GM21619 (cell line): ENCODE measurements around the gene PRCD.

Experiments
- ATAC-seq: cut with Tn5 transposase; IDR thresholded peaks from one replicate; pipeline ENCODE4 v1.9.1; 2021; ENCODE audit not compliant: unreplicated experiment

Gene PRCD

GRCh38 chr17:76538281-76538931 is 1.4 kb upstream of the PRCD start:
- no peak for ATAC-seq

GRCh38 chr17:76538941-76539570 is 788 bp upstream of the PRCD start:
- ATAC-seq: no peak

GRCh38 chr17:76540381-76541300 is 797 bp downstream of the PRCD start:
- no peak for ATAC-seq

GRCh38 chr17:76541739-76542454 is 2.1 kb downstream of the PRCD start:
- ATAC-seq: no peak

GRCh38 chr17:76542566-76542971 is 2.7 kb downstream of the PRCD start:
- ATAC-seq: no peak

GRCh38 chr17:76542984-76543383 is 3.1 kb downstream of the PRCD start:
- no peak for ATAC-seq

- ATAC-seq: no peak
These were observed 3.6 kb downstream of the PRCD start for GRCh38 chr17:76543482-76543825.

GRCh38 chr17:76543826-76544545 is 4.1 kb downstream of the PRCD start:
- ATAC-seq: no peak

GRCh38 chr17:76544546-76545365 is 4.9 kb downstream of the PRCD start:
- no peak for ATAC-seq

- no peak for ATAC-seq
These were observed 6.2 kb downstream of the PRCD start for GRCh38 chr17:76545918-76546555.

- no peak for ATAC-seq
These were observed 6.8 kb downstream of the PRCD start for GRCh38 chr17:76546556-76547182.

GRCh38 chr17:76547183-76547641 is 7.4 kb downstream of the PRCD start:
- ATAC-seq: no peak

- no peak for ATAC-seq
These were observed 7.9 kb downstream of the PRCD start for GRCh38 chr17:76547642-76548202.

- no peak for ATAC-seq
These were observed 8.8 kb downstream of the PRCD start for GRCh38 chr17:76548378-76549214.

GRCh38 chr17:76549215-76549518 is 9.3 kb downstream of the PRCD start:
- ATAC-seq: no peak

- ATAC-seq: no peak
These were observed 9.7 kb downstream of the PRCD start for GRCh38 chr17:76549539-76549938.

GRCh38 chr17:76550712-76551615 is 11.1 kb downstream of the PRCD start:
- no peak for ATAC-seq
